Measurements from ENCODE around the gene CHRND.

The CHRND gene

DNA sequence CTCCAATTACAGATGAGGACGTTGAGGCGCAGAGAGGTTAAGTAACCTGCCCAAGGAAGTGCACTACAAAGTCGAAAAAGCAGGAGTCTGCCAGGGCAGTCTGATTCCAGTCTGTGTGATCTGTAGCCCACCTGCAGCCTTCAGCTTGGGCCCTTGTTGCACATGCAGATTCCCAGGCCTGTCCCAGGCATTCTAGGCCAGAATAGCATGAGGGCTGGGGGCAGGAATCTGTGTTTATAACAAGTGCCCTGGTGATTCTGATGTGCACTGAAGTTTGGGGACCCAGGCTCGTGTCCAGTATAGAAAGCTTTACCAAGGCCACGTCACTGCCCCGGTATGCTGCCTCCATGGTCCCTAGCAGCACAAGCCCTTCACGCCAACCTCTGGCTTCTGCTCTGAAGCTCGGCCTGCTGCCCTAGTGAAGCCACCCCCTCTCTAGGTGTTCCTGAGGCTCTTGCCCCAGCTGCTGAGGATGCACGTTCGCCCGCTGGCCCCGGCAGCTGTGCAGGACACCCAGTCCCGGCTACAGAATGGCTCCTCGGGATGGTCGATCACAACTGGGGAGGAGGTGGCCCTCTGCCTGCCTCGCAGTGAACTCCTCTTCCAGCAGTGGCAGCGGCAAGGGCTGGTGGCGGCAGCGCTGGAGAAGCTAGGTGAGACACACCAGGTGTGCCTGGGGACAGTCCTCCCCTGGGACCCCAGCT, 18.1 kb downstream of the CHRND start:
- WGBS, 2 experiments = 95 to 96% methylated on average over 19 of the region's 19 CpGs
- H3K27ac ChIP-seq (ENCODE audit: insufficient read depth, low read depth, low read length, poor library complexity, severe bottlenecking) = no peak overlapping the region
- peaks cover 11% of the 10 kb centered on the region for H3K4me1 ChIP-seq (ENCODE audit: control insufficient read depth, insufficient read depth, low read length)
- no peaks in the 10 kb centered on the region for H3K27me3 ChIP-seq (ENCODE audit: control insufficient read depth, insufficient read depth, low read length, poor library complexity, severe bottlenecking)
- peaks cover 11% of the 10 kb centered on the region for H3K36me3 ChIP-seq (ENCODE audit: control insufficient read depth, insufficient read depth, low read length)
- no peak overlapping the region for H3K4me3 ChIP-seq (ENCODE audit: insufficient read depth, low read depth, low read length)
- H3K9me3 ChIP-seq (ENCODE audit: control insufficient read depth, low read length) = no peaks in the 10 kb centered on the region

DNA sequence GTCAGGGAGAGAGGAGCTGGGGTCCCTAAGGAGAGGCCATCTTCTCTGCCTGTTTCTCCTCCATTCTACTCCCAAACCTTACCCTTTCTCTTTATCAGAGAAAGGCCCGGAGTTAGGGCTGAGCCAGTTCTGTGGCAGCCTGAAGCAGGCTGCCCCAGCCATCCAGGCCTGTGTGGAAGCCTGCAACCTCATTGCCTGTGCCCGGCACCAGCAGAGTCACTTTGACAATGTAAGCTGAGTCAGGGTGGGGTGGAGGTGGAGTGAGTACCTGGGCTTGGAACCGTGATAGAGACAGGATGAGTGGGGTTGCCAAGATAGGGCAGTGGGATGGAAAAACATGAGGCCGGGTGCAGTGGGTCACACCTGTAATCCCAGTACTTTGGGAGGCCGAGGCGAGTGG, 18.7 kb downstream of the CHRND start:
- Histone ChIP-seq H3K36me3 (ENCODE audit: control insufficient read depth, insufficient read depth, low read length) (peaks cover 11% of the 10 kb centered on the region), H3K4me3 (ENCODE audit: insufficient read depth, low read depth, low read length) (no peak overlapping the region), H3K27me3 (ENCODE audit: control insufficient read depth, insufficient read depth, low read length, poor library complexity, severe bottlenecking) (no peaks in the 10 kb centered on the region), H3K9me3 (ENCODE audit: control insufficient read depth, low read length) (no peaks in the 10 kb centered on the region), H3K27ac (ENCODE audit: insufficient read depth, low read depth, low read length, poor library complexity, severe bottlenecking) (no peak overlapping the region), H3K4me1 (ENCODE audit: control insufficient read depth, insufficient read depth, low read length) (peaks cover 6% of the 10 kb centered on the region)
- 93 to 97% methylated on average over 6 of the region's 6 CpGs for WGBS, 2 experiments

DNA sequence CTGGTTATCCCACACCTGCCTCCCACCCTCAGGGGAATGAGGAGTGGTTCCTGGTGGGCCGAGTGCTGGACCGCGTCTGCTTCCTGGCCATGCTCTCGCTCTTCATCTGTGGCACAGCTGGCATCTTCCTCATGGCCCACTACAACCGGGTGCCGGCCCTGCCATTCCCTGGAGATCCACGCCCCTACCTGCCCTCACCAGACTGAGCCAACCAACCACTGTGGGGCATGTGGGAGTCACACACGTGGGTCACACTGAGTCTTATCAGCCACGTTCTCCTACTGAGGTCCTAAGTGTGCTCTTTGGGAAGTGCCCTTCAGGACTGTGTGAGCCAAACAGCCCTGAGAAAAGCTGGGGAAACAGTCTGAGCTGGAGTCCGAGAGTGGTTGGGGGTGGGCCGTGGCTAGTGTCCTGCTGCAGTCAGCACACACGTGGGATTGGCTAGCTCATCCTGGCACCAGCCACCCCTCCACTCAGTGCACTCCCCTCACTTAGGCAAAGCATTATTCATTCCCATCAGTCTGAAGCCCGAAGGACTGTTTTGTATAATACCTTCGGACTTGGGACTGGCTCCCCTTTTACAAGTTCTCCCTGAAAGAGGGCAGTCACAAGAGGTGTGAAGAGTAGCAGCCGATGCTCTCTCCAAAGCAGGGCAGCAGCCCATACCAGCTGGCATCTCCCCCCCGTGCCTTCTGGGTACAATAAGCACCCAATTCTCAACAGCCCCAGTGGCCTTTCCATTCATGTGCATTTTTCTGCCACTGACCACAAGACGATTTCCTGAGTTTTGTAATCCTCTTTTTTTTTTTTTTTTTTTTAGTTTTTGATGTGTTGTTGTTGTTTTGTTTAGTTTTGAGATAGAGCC, 19.8 kb downstream of the CHRND start:
- no peaks in the 10 kb centered on the region for H3K4me1 ChIP-seq (ENCODE audit: control insufficient read depth, insufficient read depth, low read length)
- WGBS, 2 experiments = 93 to 94% methylated on average over 17 of the region's 17 CpGs

DNA sequence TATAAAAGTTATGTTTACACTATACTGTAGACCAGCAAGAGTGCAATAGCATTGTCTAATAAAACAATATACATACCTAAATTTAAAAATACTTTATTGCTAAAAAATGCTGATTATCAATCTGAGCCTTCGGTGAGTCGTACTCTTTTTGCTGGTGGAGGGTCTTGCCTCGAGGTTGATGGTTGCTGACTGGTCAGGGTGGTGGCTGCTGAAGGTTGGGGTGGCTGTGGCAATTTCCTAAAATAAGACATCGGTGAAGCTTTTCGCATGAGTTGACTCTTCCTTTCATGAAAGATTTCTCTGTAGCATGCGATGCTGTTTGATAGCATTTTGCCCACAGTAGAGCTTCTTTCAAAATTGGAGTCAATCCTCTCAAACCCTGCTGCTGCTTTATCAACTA, 22.0 kb downstream of the CHRND start:
- WGBS, 2 experiments = 96 to 97% methylated on average over 6 of the region's 6 CpGs
- H3K36me3 ChIP-seq (ENCODE audit: control insufficient read depth, insufficient read depth, low read length) = peaks cover 11% of the 10 kb centered on the region
- H3K27me3 ChIP-seq (ENCODE audit: control insufficient read depth, insufficient read depth, low read length, poor library complexity, severe bottlenecking) = no peaks in the 10 kb centered on the region
- H3K4me3 ChIP-seq (ENCODE audit: insufficient read depth, low read depth, low read length) = no peak overlapping the region
- H3K4me1 ChIP-seq (ENCODE audit: control insufficient read depth, insufficient read depth, low read length) = peaks cover 10% of the 10 kb centered on the region
- H3K27ac ChIP-seq (ENCODE audit: insufficient read depth, low read depth, low read length, poor library complexity, severe bottlenecking) = no peak overlapping the region
- no peaks in the 10 kb centered on the region for H3K9me3 ChIP-seq (ENCODE audit: control insufficient read depth, low read length)

More for the DNA sequence above, 19.8 kb downstream of the CHRND start:
- Histone ChIP-seq H3K27ac (ENCODE audit: insufficient read depth, low read depth, low read length, poor library complexity, severe bottlenecking) (no peak overlapping the region), H3K9me3 (ENCODE audit: control insufficient read depth, low read length) (no peaks in the 10 kb centered on the region), H3K27me3 (ENCODE audit: control insufficient read depth, insufficient read depth, low read length, poor library complexity, severe bottlenecking) (no peaks in the 10 kb centered on the region), H3K36me3 (ENCODE audit: control insufficient read depth, insufficient read depth, low read length) (peaks cover 11% of the 10 kb centered on the region), H3K4me3 (ENCODE audit: insufficient read depth, low read depth, low read length) (no peak overlapping the region)

DNA sequence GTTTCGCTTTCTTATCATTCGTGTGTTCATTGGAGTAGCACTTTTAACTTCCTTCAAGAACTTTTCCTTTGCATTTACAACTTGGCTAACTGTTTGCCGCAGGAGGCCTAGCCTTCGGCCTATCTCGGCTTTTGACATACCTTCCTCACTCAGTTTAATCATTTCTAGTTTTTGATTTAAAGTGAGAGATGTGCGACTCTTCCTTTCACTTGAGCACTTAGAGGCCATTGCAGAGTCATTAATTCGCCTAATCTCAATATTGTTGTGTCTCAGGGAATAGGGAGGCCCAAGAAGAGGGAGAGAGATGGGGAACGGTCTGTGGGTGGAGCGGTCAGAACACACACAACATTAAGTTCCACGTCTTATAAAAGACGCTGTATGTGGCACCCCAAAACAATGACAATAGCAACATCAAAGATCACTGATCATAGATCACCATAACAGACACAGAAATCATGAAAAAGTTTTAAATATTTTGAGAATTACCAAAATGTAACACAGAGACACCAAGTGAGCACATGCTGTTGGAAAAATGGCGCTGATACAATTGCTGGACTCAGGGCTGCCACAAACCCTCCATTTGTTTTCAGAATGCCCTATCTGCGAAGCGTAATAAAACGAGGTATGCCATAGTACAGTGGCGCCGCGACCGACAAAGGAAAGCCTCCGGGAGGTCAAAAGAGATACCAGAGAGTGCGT, 23.8 kb downstream of the CHRND start:
- Histone ChIP-seq H3K27me3 (ENCODE audit: control insufficient read depth, insufficient read depth, low read length, poor library complexity, severe bottlenecking) (no peaks in the 10 kb centered on the region), H3K4me3 (ENCODE audit: insufficient read depth, low read depth, low read length) (peak overlapping the region; percentile 91), H3K4me1 (ENCODE audit: control insufficient read depth, insufficient read depth, low read length) (peaks cover 10% of the 10 kb centered on the region), H3K36me3 (ENCODE audit: control insufficient read depth, insufficient read depth, low read length) (peaks cover 11% of the 10 kb centered on the region), H3K9me3 (ENCODE audit: control insufficient read depth, low read length) (no peaks in the 10 kb centered on the region), H3K27ac (ENCODE audit: insufficient read depth, low read depth, low read length, poor library complexity, severe bottlenecking) (peak overlapping the region; percentile 92)
- WGBS, 2 experiments = 34 to 35% methylated on average over 19 to 20 of the region's 21 CpGs

DNA sequence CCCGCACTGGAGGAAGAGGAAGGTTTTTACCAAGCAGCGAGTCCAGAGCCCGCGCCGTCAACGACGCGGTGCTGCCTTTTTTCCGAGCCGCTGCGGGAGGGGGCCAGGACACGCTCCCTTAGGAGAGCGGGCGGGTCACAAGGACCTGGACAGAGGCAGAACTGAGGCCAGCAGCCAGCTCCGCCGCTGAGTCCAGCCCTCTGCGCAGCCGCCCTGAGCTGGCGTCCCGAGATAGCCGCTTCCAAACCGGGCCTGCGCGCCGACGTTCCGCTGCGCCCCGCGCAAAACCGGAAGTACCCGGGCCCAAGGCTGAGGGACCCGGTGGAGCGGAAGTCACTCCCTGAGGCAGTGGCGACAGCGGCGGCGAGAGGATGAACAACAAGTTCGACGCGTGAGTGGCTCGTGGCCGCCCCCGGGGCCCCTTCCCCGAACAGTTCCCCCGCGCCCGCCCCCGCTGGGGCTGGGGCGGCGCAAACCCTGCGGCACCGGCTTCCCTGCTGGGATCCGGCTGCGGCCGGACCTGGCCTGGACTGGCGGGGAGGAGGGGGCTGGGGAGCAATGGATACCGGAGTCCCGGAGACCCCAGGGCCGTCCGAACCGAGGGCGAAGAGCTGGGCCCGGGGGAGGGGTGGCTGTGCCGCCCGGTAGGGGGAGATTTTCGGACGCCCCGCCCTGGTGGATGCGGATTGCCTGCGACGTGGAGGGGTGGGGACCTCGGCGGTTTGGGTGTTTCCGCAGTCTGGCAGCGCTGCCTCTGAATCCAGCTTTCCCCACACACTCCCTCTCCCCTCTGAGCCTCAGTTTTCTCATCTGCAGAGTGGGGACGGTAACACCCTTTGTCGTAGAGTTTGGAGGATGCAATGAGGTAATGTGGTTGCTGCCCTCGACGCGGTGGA, 24.6 kb downstream of the CHRND start, which contains the start of the genes EIF4E2 and TIGD1:
Gene EIF4E2, plus strand, starts transcription at position 336 of the 896 bp plus-strand sequence. Its CDS starts 36 bp downstream, at position 372.
Gene TIGD1, minus strand, starts transcription at position 204 of the 896 bp plus-strand sequence. CDS start 675 bp downstream, outside the sequence.
- peaks cover 10% of the 10 kb centered on the region for H3K36me3 ChIP-seq (ENCODE audit: control insufficient read depth, insufficient read depth, low read length)
- H3K27me3 ChIP-seq (ENCODE audit: control insufficient read depth, insufficient read depth, low read length, poor library complexity, severe bottlenecking) = no peaks in the 10 kb centered on the region
- WGBS, 2 experiments = 0% methylated on average over 79 to 81 of the region's 81 CpGs
- peak within 1 kb of the TSS; percentile 91 for H3K4me3 ChIP-seq (ENCODE audit: insufficient read depth, low read depth, low read length)
- no peaks in the 10 kb centered on the region for H3K9me3 ChIP-seq (ENCODE audit: control insufficient read depth, low read length)
- H3K27ac ChIP-seq (ENCODE audit: insufficient read depth, low read depth, low read length, poor library complexity, severe bottlenecking) = peak within 1 kb of the TSS; percentile 92
- H3K4me1 ChIP-seq (ENCODE audit: control insufficient read depth, insufficient read depth, low read length) = peaks cover 10% of the 10 kb centered on the region

DNA sequence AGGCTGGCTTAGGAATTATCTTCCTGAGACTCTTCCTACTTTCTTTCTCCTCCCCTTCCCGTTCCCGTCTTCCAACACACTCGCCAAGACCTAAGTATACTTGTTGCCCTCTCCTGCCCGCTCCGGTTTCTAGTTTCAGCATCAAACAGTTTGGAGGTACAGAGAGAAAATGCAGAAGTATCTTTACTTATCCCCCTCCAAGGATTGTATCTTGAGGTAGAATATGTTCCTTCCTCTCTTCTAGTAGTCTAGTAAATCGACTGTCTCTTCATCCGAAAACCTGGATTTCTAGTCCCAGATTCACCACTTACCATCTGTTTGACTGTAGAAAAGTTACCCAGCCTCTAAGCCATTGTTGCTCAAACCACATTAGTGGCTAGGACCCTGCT, 25.3 kb downstream of the CHRND start:
- Histone ChIP-seq H3K27ac (ENCODE audit: insufficient read depth, low read depth, low read length, poor library complexity, severe bottlenecking) (peak overlapping the region; percentile 92), H3K9me3 (ENCODE audit: control insufficient read depth, low read length) (no peaks in the 10 kb centered on the region), H3K4me3 (ENCODE audit: insufficient read depth, low read depth, low read length) (peak overlapping the region; percentile 91), H3K4me1 (ENCODE audit: control insufficient read depth, insufficient read depth, low read length) (peaks cover 10% of the 10 kb centered on the region), H3K27me3 (ENCODE audit: control insufficient read depth, insufficient read depth, low read length, poor library complexity, severe bottlenecking) (no peaks in the 10 kb centered on the region), H3K36me3 (ENCODE audit: control insufficient read depth, insufficient read depth, low read length) (peaks cover 7% of the 10 kb centered on the region)
- 22 to 25% methylated on average over 7 of the region's 7 CpGs for WGBS, 2 experiments

DNA sequence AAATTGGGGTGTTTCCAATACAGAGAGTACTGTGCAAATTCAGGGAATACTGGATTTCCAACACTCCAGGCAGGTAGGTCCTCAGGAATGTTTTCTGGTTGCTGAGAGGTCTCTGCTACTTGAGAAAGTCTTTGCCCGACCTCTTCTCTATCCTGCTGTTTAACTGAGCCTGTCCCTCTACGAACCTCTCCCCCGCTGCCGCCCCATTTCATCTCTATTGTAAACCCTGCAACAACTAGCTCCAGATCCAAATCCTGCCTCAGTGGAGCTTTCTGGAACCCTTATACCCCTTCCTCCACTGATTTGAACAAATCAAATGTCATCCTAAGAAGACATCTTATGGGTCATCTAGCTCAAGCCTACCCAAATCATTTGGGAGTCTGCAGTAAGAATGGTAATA, 25.8 kb downstream of the CHRND start:
- no peaks in the 10 kb centered on the region for H3K9me3 ChIP-seq (ENCODE audit: control insufficient read depth, low read length)
- H3K27me3 ChIP-seq (ENCODE audit: control insufficient read depth, insufficient read depth, low read length, poor library complexity, severe bottlenecking) = no peaks in the 10 kb centered on the region
- no peak overlapping the region for H3K27ac ChIP-seq (ENCODE audit: insufficient read depth, low read depth, low read length, poor library complexity, severe bottlenecking)
- peaks cover 9% of the 10 kb centered on the region for H3K36me3 ChIP-seq (ENCODE audit: control insufficient read depth, insufficient read depth, low read length)
- H3K4me1 ChIP-seq (ENCODE audit: control insufficient read depth, insufficient read depth, low read length) = peaks cover 10% of the 10 kb centered on the region
- WGBS, 2 experiments = 87 to 95% methylated on average over 4 of the region's 4 CpGs
- peak overlapping the region; percentile 91 for H3K4me3 ChIP-seq (ENCODE audit: insufficient read depth, low read depth, low read length)

DNA sequence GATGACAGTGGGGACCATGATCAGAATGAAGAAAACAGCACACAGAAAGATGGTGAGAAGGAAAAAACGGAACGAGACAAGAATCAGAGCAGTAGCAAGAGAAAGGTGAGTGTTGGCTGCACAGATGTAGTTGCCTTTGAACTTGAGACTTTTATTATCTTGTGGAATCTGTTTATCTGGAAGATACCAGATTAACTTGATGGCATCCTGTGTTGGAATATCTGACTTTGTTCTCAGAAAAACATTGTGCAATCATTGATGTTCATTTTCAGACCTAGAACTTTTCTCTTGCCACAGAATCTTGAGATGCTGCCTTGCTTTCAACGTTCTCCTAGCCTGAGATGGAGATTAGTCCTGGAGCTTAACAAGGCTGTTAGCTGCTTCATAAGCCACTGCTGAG, 30.5 kb downstream of the CHRND start:
- H3K9me3 ChIP-seq (ENCODE audit: control insufficient read depth, low read length) = no peaks in the 10 kb centered on the region
- H3K4me3 ChIP-seq (ENCODE audit: insufficient read depth, low read depth, low read length) = no peak overlapping the region
- H3K36me3 ChIP-seq (ENCODE audit: control insufficient read depth, insufficient read depth, low read length) = peaks cover 19% of the 10 kb centered on the region
- peaks cover 8% of the 10 kb centered on the region for H3K4me1 ChIP-seq (ENCODE audit: control insufficient read depth, insufficient read depth, low read length)
- no peaks in the 10 kb centered on the region for H3K27me3 ChIP-seq (ENCODE audit: control insufficient read depth, insufficient read depth, low read length, poor library complexity, severe bottlenecking)
- H3K27ac ChIP-seq (ENCODE audit: insufficient read depth, low read depth, low read length, poor library complexity, severe bottlenecking) = no peak overlapping the region
- WGBS, 2 experiments = 92 to 96% methylated on average over 3 of the region's 3 CpGs

All from ectodermal cell (in vitro differentiated cells).